Ishikawa (cell line): Measurements from ENCODE around the gene SLC6A12.

Source experiments
- CEBPB ChIP-seq: IDR thresholded peaks from 2 replicates; pipeline ENCODE4 v1.6.1; 2012
- CREB1 ChIP-seq: IDR thresholded peaks from 2 replicates; pipeline ENCODE4 v1.6.1; 2012; ENCODE audit warnings: low read depth
- EGR1 ChIP-seq: IDR thresholded peaks from 2 replicates; pipeline ENCODE4 v1.6.1; 2012
- EP300 ChIP-seq: IDR thresholded peaks from 2 replicates; pipeline ENCODE4 v1.6.1; 2012; ENCODE audit warnings: borderline replicate concordance
- FOXM1 ChIP-seq: IDR thresholded peaks from 2 replicates; pipeline ENCODE4 v1.6.1; 2012; ENCODE audit warnings: low read depth, borderline replicate concordance
- MAX ChIP-seq: IDR thresholded peaks from 2 replicates; pipeline ENCODE4 v1.6.1; 2012
- NFIC ChIP-seq: IDR thresholded peaks from 2 replicates; pipeline ENCODE4 v1.6.1; 2012
- RAD21 ChIP-seq: IDR thresholded peaks from 2 replicates; pipeline ENCODE4 v1.6.1; 2012; ENCODE audit warnings: low read depth
- REST ChIP-seq: IDR thresholded peaks from 2 replicates; pipeline ENCODE4 v1.6.1; 2012; ENCODE audit warnings: low read depth, mild to moderate bottlenecking
- TAF1 ChIP-seq: IDR thresholded peaks from 2 replicates; pipeline ENCODE4 v1.6.1; 2012; ENCODE audit warnings: low read depth, mild to moderate bottlenecking
- TCF12 ChIP-seq: IDR thresholded peaks from 2 replicates; pipeline ENCODE4 v1.6.1; 2012; ENCODE audit warnings: low read depth
- TEAD4 ChIP-seq: IDR thresholded peaks from 2 replicates; pipeline ENCODE4 v1.6.1; 2012
- USF1 ChIP-seq: IDR thresholded peaks from 2 replicates; pipeline ENCODE4 v1.6.1; 2012
- YY1 ChIP-seq: IDR thresholded peaks from 2 replicates; pipeline ENCODE4 v1.6.1; 2012; ENCODE audit warnings: low read depth
- ZBTB7A ChIP-seq: IDR thresholded peaks from 2 replicates; pipeline ENCODE4 v1.6.1; 2012; ENCODE audit warnings: low read depth

The SLC6A12 gene

GRCh38 chr12:203074-203461 lies 10.9 kb downstream of the SLC6A12 start:
- no peak for TF ChIP-seq TEAD4
- TF ChIP-seq REST = no peak
- no peak for TF ChIP-seq NFIC
- no peak for TF ChIP-seq RAD21
- TF ChIP-seq TCF12 = no peak
- no peak for TF ChIP-seq ZBTB7A
- TF ChIP-seq CREB1 = no peak
- no peak for TF ChIP-seq CEBPB
- TF ChIP-seq EGR1 = no peak
- no peak for TF ChIP-seq MAX
- TF ChIP-seq FOXM1 = no peak
- no peak for TF ChIP-seq EP300
- TF ChIP-seq USF1 = no peak

DNA sequence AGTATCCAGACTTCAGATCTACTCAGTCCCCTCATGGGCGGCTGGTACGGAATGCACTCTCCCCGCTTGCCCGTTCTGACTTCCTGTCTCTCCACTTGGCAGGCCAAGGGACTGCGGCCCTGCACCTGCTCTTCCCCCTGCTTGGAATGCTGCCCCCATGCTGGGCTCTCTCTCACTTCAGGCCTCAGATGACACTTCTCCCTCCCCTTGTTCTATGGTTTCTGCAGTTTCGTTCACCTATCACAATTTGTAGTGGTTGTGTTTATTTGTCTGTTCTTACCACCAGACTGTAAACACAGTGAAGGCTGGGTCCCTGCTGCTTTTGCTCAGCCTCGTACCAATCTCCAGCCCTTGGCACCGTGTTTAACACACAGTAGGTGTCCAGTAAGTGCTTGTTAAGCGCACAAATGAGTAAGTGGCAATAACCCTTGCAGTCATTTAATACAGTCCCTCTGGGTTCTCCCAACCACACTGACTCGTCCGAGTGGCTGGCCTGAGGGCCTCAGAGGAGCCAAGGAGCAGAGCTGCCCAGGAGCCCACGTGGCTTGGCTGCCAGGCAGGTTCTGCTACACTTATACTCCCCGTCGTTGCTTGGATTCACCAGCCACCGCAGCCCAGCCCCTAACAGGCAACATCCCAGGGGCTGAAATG lies 11.8 kb downstream of the SLC6A12 start:
- TF ChIP-seq EGR1 (no peak), CREB1 (no peak), YY1 (no peak), ZBTB7A (peak; percentile 71; the same call in 1 of the 2 replicates), CEBPB (no peak), TEAD4 (peak; percentile 80), TAF1 (peak; percentile 25; the same call in 1 of the 2 replicates), MAX (peak; percentile 84), USF1 (peak; percentile 85), TCF12 (peak; percentile 75), REST (no peak), EP300 (0 out of 2 replicates have a peak, but pooled peaks have one; percentile 37), NFIC (peak; percentile 66), RAD21 (no peak), FOXM1 (no peak)

- TF ChIP-seq TEAD4 (no peak), REST (0 out of 2 replicates have a peak, but pooled peaks have one; percentile 13), TCF12 (no peak), FOXM1 (no peak), EP300 (no peak), MAX (no peak)
Observed at GRCh38 chr12:201361-201760, 12.6 kb downstream of the SLC6A12 start.

GRCh38 chr12:198705-199104 lies 15.3 kb downstream of the SLC6A12 start:
- TF ChIP-seq USF1 (no peak), EGR1 (no peak), CEBPB (no peak), NFIC (no peak)
